Measurements from ENCODE around the gene CNGA4. TPM values are rescaled to one million over a fixed set of nuclear protein-coding genes. Genes with fewer than 3 reads are reported as not detected.

Gene CNGA4
- total and polyA plus RNA-seq, 2 of the 13 experiments (the other 11 are each of a cell fraction or from before 2014, with no cell fraction given) = 0.03 TPM; not detected in 1

- TF ChIP-seq AKNA (CRISPR knock-in tag; IDR thresholded peaks at IDR 0.05; ENCODE audit: borderline replicate concordance) (no peak), RERE (CRISPR knock-in tag; IDR thresholded peaks at IDR 0.05; ENCODE audit: low read depth) (no peak), ZSCAN25 (CRISPR knock-in tag; IDR thresholded peaks at IDR 0.05) (no peak), ZNF3 (CRISPR knock-in tag; IDR thresholded peaks at IDR 0.05) (no peak), HNF4A (CRISPR knock-in tag; IDR thresholded peaks at IDR 0.05) (no peak), HNF1B (CRISPR knock-in tag; IDR thresholded peaks at IDR 0.05) (peak; percentile 29; the same call in 1 of the 2 replicates), MAF1 (CRISPR knock-in tag; IDR thresholded peaks at IDR 0.05; ENCODE audit: borderline replicate concordance) (no peak), CHD2 (IDR thresholded peaks at IDR 0.05; ENCODE audit: low read depth, low read length) (no peak), MAX (IDR thresholded peaks at IDR 0.05) (peak; percentile 55; the same call in 1 of the 2 replicates), ZBTB7A (CRISPR knock-in tag; IDR thresholded peaks at IDR 0.05) (no peak), ZNF17 (CRISPR knock-in tag; IDR thresholded peaks at IDR 0.05) (no peak), MEF2D (CRISPR knock-in tag; IDR thresholded peaks at IDR 0.05) (0 out of 2 replicates have a peak, but pooled peaks have one; percentile 2), TMF1 (CRISPR knock-in tag; IDR thresholded peaks at IDR 0.05; ENCODE audit: low read depth) (no peak), ATAD3A (CRISPR knock-in tag; IDR thresholded peaks at IDR 0.05) (no peak), STAG1 (CRISPR knock-in tag; IDR thresholded peaks at IDR 0.05) (no peak), ZNF607 (CRISPR knock-in tag; IDR thresholded peaks at IDR 0.05; ENCODE audit: borderline replicate concordance) (no peak), RFXANK (CRISPR knock-in tag; IDR thresholded peaks at IDR 0.05) (no peak), SMAD1 (CRISPR knock-in tag; IDR thresholded peaks at IDR 0.05; ENCODE audit: borderline replicate concordance, low read depth) (peak; percentile 53; the same call in 1 of the 2 replicates), KLF11 (CRISPR knock-in tag; IDR thresholded peaks at IDR 0.05) (no peak)
Observed at GRCh38 chr11:6234387-6235107, 4.3 kb upstream of the CNGA4 start, which contains the start of gene FHIP1B (continued).
